Subcutaneous adipose tissue (tissue), 4 donors: Measurements from ENCODE around the gene PHTF1. TPM values are rescaled to one million over a fixed set of nuclear protein-coding genes. Genes with fewer than 3 reads are reported as not detected.

Experiments
- total RNA-seq, 4 donors: library from RNA; depleted of rRNA; stranded (reverse); fragments of >200 nt; gene quantifications; one replicate each; pipeline ENCODE4 v1.1.0, GENCODE V29; 2016
- TF ChIP-seq, protein P1 (sequence below): fragments of 450-650 bp; IDR thresholded peaks from one replicate; pipeline ENCODE4 v1.5.1; 2016; ENCODE audit warnings: low read depth, mild to moderate bottlenecking, control low read depth, antibody characterized with exemption, moderate library complexity

Gene PHTF1
- total RNA-seq, 4 donors from 2014 or later: 14.5 to 23.3 (median 18.3) TPM

GRCh38 chr1:113760102-113761080 is 1.1 kb upstream of the PHTF1 start:
- TF ChIP-seq, protein P1, sequence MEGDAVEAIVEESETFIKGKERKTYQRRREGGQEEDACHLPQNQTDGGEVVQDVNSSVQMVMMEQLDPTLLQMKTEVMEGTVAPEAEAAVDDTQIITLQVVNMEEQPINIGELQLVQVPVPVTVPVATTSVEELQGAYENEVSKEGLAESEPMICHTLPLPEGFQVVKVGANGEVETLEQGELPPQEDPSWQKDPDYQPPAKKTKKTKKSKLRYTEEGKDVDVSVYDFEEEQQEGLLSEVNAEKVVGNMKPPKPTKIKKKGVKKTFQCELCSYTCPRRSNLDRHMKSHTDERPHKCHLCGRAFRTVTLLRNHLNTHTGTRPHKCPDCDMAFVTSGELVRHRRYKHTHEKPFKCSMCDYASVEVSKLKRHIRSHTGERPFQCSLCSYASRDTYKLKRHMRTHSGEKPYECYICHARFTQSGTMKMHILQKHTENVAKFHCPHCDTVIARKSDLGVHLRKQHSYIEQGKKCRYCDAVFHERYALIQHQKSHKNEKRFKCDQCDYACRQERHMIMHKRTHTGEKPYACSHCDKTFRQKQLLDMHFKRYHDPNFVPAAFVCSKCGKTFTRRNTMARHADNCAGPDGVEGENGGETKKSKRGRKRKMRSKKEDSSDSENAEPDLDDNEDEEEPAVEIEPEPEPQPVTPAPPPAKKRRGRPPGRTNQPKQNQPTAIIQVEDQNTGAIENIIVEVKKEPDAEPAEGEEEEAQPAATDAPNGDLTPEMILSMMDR: no peak

DNA sequence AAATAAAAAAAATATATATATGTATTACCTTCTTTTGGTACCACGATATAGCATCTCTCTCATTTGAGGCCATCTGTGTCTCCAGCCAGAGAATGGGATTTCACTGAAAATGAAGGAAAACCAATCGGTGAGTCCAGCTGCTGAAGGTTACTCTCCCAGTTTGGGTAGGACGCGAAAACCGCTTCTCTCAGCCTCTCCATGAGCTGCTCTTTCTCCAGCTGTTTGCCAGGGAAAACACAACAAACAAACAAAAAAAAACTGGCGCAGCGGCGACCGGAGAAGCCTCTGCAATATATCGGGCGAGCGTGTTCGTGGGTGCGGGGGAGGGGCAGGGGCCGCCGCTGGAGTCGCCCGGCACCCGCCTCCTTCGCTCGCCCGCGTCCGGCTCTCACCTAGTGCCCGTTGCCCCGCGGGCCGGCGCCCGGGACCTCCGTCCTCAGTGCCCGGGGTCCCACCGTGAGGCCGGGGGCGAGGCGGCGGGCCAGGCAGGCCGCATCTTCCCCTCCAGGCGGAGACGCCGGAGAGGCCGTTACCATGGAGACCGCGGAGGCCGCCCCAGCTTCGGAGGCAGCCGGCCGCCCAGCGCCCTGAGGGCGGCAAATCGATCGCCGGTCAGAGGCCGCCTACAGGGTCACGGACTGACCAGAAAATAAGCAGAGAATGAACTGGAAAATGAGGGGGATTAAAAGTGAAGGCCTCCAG is 504 bp downstream of the PHTF1 start:
- TF ChIP-seq, protein P1: no peak

GRCh38 chr1:113756461-113756860 is 2.8 kb downstream of the PHTF1 start:
- TF ChIP-seq, protein P1: no peak

DNA sequence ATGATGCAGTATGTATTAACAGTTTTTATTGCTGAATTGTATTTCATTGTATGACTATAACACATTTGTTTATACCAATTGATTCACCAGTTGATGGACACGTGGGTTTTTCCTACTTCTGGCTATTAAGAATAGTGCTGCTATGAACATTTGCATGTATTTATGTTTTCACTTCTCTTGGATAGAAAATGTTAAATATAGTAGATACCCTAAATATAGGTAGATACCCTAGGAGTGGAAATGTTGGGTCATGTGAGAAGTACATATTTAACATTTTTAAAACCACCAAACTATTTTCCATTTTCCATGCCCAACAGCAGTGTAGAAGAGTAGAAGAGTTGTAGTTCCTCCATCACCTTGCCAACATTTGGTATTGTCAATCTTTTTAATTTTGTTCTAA is 7.8 kb downstream of the PHTF1 start:
- TF ChIP-seq, protein P1: no peak

GRCh38 chr1:113751114-113751513 is 8.2 kb downstream of the PHTF1 start:
- TF ChIP-seq, protein P1: no peak

DNA sequence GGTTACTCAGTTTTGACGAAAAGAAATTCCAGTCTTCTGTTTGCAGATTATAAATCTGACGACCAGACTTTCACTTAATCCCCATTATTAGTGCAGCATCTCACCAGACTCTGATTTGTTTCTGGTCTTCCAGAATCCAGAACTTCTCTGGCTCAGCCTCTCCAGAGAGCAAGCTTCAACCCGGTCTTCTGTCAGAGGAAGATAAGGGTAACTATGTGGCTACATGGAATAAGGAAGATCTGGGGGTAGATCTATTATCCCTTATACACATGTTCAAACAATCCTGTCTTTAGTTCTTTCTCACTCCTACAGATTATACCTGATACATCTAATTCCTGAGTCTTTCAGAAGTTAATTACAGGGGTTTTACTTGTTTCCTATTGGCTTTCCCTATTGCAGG is 9.9 kb downstream of the PHTF1 start:
- TF ChIP-seq, protein P1: no peak

DNA sequence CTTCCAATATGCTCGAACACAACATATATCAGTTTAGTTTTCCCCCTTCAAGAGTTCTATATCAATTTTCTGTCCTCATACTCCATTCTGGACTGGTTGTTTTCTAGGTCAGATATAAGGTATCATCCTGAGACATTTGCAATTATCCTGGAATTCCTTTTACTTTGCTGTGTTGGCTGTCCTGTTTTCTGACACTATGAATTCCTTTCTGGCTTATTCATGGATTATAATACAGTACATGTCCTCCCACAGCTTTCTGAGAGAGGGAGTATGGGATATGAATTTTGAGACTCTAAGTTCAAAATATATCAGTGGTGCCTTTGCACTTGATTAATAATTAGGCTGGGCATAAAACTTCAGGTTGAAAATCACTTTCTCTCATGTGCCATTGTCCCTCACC is 11.9 kb downstream of the PHTF1 start:
- TF ChIP-seq, protein P1: no peak
